PFSK-1 (cell line): ENCODE results near the gene INPP4B.

Experiments used
- FOXP2 ChIP-seq: optimal IDR thresholded peaks from 2 replicates; pipeline ENCODE3; 2011; ENCODE audit warnings: borderline replicate concordance, control low read depth, inconsistent platforms; ENCODE audit not compliant: insufficient read depth; ENCODE audit errors: extremely low read length, extremely low read depth
- POLR2AphosphoS5 ChIP-seq: IDR thresholded peaks from 2 replicates; pipeline ENCODE4 v1.6.1; 2012; ENCODE audit warnings: low read depth, mild to moderate bottlenecking, control low read depth, low read length, moderate library complexity
- SIN3A ChIP-seq: IDR thresholded peaks from 2 replicates; pipeline ENCODE4 v1.6.1; 2012; ENCODE audit warnings: mild to moderate bottlenecking, low read length, moderate library complexity, borderline replicate concordance; ENCODE audit not compliant: insufficient read depth
- TAF1 ChIP-seq: IDR thresholded peaks from 2 replicates; pipeline ENCODE4 v1.6.1; 2012; ENCODE audit warnings: low read length, control low read depth, borderline replicate concordance; ENCODE audit not compliant: insufficient read depth
- TF ChIP-seq, protein P1 (sequence below), 2 experiments: IDR thresholded peaks; 2 replicates each; pipeline versions ENCODE4 v1.6.1 to v1.8.0; 2011 to 2012; ENCODE audit warnings: low read depth in 2 of 2, low read length in 2 of 2, control low read depth in 1 of 2, inconsistent platforms in 1 of 2, mild to moderate bottlenecking in 1 of 2, moderate library complexity in 1 of 2; ENCODE audit not compliant: insufficient read depth in 1 of 2

INPP4B gene

DNA sequence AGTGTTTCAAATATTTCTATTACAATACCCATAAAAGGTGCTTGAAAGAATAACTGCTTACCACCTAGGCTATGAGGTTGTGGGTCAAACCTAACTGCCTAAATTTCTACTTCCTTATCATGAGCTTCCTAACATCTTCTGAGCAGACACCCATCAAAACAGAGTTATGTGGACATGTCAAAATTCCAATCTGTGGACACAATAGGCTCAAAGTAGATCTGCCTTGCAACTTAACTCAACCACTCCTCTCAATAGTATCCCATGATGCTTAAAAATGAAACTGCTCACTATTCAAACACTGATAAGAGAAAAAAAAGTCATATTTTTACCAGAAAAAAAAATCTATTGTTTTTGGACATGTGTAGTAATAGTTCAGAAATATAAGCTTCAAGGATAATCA is 462.7 kb downstream of the INPP4B start:
- no peak for TF ChIP-seq TAF1
- no peak for TF ChIP-seq SIN3A
- no peak for TF ChIP-seq POLR2AphosphoS5
- TF ChIP-seq, protein P1, sequence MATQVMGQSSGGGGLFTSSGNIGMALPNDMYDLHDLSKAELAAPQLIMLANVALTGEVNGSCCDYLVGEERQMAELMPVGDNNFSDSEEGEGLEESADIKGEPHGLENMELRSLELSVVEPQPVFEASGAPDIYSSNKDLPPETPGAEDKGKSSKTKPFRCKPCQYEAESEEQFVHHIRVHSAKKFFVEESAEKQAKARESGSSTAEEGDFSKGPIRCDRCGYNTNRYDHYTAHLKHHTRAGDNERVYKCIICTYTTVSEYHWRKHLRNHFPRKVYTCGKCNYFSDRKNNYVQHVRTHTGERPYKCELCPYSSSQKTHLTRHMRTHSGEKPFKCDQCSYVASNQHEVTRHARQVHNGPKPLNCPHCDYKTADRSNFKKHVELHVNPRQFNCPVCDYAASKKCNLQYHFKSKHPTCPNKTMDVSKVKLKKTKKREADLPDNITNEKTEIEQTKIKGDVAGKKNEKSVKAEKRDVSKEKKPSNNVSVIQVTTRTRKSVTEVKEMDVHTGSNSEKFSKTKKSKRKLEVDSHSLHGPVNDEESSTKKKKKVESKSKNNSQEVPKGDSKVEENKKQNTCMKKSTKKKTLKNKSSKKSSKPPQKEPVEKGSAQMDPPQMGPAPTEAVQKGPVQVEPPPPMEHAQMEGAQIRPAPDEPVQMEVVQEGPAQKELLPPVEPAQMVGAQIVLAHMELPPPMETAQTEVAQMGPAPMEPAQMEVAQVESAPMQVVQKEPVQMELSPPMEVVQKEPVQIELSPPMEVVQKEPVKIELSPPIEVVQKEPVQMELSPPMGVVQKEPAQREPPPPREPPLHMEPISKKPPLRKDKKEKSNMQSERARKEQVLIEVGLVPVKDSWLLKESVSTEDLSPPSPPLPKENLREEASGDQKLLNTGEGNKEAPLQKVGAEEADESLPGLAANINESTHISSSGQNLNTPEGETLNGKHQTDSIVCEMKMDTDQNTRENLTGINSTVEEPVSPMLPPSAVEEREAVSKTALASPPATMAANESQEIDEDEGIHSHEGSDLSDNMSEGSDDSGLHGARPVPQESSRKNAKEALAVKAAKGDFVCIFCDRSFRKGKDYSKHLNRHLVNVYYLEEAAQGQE (IDR thresholded peaks at IDR 0.05; ENCODE audit: insufficient read depth in 1 of 2, low read depth in 2 of 2, low read length in 2 of 2), result no peak
- TF ChIP-seq FOXP2, result no peak

DNA sequence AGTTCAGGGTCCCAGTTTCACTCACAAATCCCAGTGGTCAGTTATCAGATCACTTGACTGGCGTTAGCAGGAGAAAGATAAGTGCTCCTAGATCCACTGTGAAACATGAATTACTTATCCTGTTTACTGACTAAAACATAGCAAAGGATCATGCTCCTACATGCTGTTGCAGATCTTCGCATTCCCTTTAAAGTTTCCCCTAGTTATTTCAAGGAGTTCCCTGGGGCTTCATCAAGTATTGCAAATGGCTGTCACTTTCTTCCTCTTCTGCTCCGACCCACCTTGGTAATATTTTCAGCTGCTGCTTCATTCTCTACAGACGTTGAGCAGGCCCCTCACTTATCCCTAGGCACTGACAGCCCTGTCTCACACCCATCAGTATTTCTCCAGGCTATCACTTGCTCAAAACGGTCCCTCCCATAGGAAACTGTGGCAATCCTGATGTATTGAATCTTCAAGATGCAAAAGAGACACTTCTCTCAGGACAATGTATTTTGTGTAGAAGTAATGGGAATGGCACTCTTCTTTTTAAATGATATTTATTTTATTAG is 466.0 kb downstream of the INPP4B start:
- TF ChIP-seq FOXP2 (no peak), POLR2AphosphoS5 (no peak), TAF1 (no peak), SIN3A (no peak)
- TF ChIP-seq, protein P1 (IDR thresholded peaks at IDR 0.05; ENCODE audit: insufficient read depth in 1 of 2, low read depth in 2 of 2, low read length in 2 of 2), result no peak

DNA sequence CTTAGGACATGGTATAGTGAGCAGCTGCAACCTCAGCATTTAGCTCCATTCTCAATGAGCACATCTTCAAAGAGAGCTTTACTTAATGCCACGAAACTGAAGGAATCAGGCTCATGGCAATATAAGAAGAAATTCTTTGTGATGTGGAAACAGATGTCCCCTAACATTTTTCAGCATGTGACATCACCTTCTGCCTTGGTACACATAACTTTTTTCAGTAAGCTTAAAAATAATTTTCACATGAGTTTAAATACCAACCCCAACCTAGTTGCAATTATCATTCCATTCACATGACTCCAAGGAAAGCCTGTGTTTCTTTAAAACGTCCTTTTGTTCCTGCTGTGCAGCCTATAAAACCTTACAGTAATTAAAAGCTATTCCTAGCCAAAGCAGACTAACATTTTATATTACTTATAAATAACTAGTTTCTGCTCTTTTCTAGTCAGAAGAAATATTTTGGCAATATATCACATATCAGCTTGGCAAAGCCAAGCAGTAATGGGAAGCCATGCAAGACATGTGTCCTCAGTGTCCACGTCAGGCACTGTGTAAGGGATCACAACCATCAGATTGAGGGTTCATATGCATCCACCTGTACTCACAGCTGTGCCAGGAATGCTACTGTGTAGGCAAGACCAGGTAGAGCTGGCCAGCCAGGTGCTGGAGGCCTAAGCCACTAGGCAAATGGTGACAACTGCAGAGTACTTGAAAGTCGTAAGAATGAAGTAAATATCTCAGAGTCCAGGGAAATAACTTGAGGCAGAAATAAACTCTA is 466.6 kb downstream of the INPP4B start:
- TF ChIP-seq POLR2AphosphoS5, result no peak
- TF ChIP-seq TAF1, result no peak
- no peak for TF ChIP-seq FOXP2
- TF ChIP-seq, protein P1 (IDR thresholded peaks at IDR 0.05; ENCODE audit: insufficient read depth in 1 of 2, low read depth in 2 of 2, low read length in 2 of 2), result no peak
- TF ChIP-seq SIN3A, result no peak

DNA sequence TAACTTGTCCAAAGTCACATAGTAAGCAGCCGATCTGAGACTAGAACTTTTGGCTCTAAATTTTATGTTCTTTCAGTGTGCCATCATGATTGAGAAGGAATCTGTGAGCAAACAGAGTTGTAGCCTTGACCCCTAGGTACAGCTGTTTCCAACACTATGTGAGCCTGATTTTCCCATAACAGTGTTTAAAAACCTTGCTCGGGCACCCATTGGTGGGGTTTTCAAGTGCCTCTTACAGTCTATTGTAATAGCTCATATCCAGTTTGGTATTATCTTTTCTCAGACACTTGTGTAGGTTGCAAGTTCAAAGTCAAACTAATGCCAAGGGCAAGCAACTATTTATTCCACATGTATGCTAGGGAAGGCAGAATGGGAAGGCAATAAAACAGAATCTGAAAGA is 467.9 kb downstream of the INPP4B start:
- no peak for TF ChIP-seq FOXP2
- TF ChIP-seq SIN3A, result no peak
- TF ChIP-seq, protein P1 (IDR thresholded peaks at IDR 0.05; ENCODE audit: insufficient read depth in 1 of 2, low read depth in 2 of 2, low read length in 2 of 2), result no peak
- no peak for TF ChIP-seq TAF1
- TF ChIP-seq POLR2AphosphoS5, result no peak
